IMR-90 (cell line): Measurements from ENCODE around the gene STAB1. TPM values are rescaled to one million over a fixed set of nuclear protein-coding genes. Genes with fewer than 3 reads are reported as not detected.

Experiments
- ATAC-seq: fragments of 200-7000 bp; cut with Tn5 transposase; 2 replicates; pipeline ENCODE4 v1.9.1; 2020; ENCODE audit warnings: low read depth, mild to moderate bottlenecking, moderate library complexity
- BruUV-seq: library from RNA; stranded (reverse); fragments of 400-500 nt; replicated peaks from 2 replicates; lab custom pipeline; 2021; lab: Mats Ljungman, UMichigan
- CTCF ChIA-PET: fragments of 300-600 bp; formaldehyde crosslinking; extraction: SDS; loops from one replicate; lab custom pipeline; 2021; ENCODE audit warnings: antibody characterized with exemption; lab: Yijun Ruan, JAX
- POLR2A ChIA-PET: fragments of 300-600 bp; sonication (Branson Sonifier 250); formaldehyde crosslinking; loops from one replicate; lab custom pipeline; 2022; ENCODE audit warnings: antibody characterized with exemption; ENCODE audit not compliant: unreplicated experiment; lab: Charles Lee
- DNase-seq: peaks from one replicate; pipeline ENCODE4 v3.0.0; 2013
- H2AFZ ChIP-seq: replicated peaks from 2 replicates; pipeline ENCODE3; 2013; ENCODE audit warnings: low read length, mild to moderate bottlenecking; ENCODE audit not compliant: poor library complexity
- H2AK5ac ChIP-seq: 2 replicates; pipeline ENCODE4 v1.6.1; 2013; ENCODE audit warnings: low read depth, low read length, inconsistent platforms
- H2AK9ac ChIP-seq: replicated peaks from 2 replicates; pipeline ENCODE3; 2013; ENCODE audit warnings: mild to moderate bottlenecking, low read depth, low read length, moderate library complexity; ENCODE audit not compliant: poor library complexity
- H2BK120ac ChIP-seq: 2 replicates; pipeline ENCODE4 v1.6.1; 2013; ENCODE audit warnings: low read depth, low read length, inconsistent platforms
- H2BK15ac ChIP-seq: 3 replicates; pipeline ENCODE4 v1.6.1; 2013; ENCODE audit warnings: low read depth, low read length, inconsistent platforms
- H2BK20ac ChIP-seq: 2 replicates; pipeline ENCODE4 v1.6.1; 2013; ENCODE audit warnings: low read depth, mild to moderate bottlenecking, inconsistent platforms, low read length, moderate library complexity
- H2BK5ac ChIP-seq: 2 replicates; pipeline ENCODE4 v1.6.1; 2013; ENCODE audit warnings: mild to moderate bottlenecking, low read depth, low read length, inconsistent platforms; ENCODE audit not compliant: poor library complexity, severe bottlenecking
- H3K14ac ChIP-seq: replicated peaks from 2 replicates; pipeline ENCODE4 v1.6.1; 2013; ENCODE audit warnings: low read depth, low read length, inconsistent platforms
- H3K18ac ChIP-seq: 2 replicates; pipeline ENCODE4 v1.6.1; 2013; ENCODE audit warnings: low read depth, low read length, control low read depth
- H3K23ac ChIP-seq: 2 replicates; pipeline ENCODE4 v1.6.1; 2013; ENCODE audit warnings: low read depth, low read length, inconsistent platforms
- H3K27ac ChIP-seq: 2 replicates; pipeline ENCODE4 v1.5.1; 2013; ENCODE audit warnings: mild to moderate bottlenecking, control low read depth, low read length; ENCODE audit not compliant: insufficient read depth
- H3K27me3 ChIP-seq: 2 replicates; pipeline ENCODE4 v1.6.1; 2013; ENCODE audit warnings: low read length; ENCODE audit not compliant: control insufficient read depth, insufficient read depth
- H3K36me3 ChIP-seq: 2 replicates; pipeline ENCODE4 v1.6.1; 2013; ENCODE audit warnings: low read length, mixed read lengths; ENCODE audit not compliant: control insufficient read depth, insufficient read depth
- H3K4ac ChIP-seq: 2 replicates; pipeline ENCODE4 v1.6.1; 2013; ENCODE audit warnings: low read depth, low read length, inconsistent platforms
- H3K4me1 ChIP-seq: 2 replicates; pipeline ENCODE4 v1.6.1; 2013; ENCODE audit warnings: low read length, mixed read lengths; ENCODE audit not compliant: control insufficient read depth, insufficient read depth
- H3K4me2 ChIP-seq: 2 replicates; pipeline ENCODE4 v1.6.1; 2013; ENCODE audit warnings: low read depth, mild to moderate bottlenecking, control low read depth, low read length, moderate library complexity
- H3K4me3 ChIP-seq: 2 replicates; pipeline ENCODE4 v1.5.1; 2013; ENCODE audit warnings: low read depth, mild to moderate bottlenecking, control low read depth, low read length, moderate library complexity; ENCODE audit not compliant: insufficient read depth
- H3K56ac ChIP-seq: 2 replicates; pipeline ENCODE4 v1.6.1; 2013; ENCODE audit warnings: low read length, inconsistent platforms; ENCODE audit not compliant: insufficient read depth; ENCODE audit errors: extremely low read depth
- H3K79me1 ChIP-seq, 2 experiments: 2 replicates each; pipeline ENCODE4 v1.6.1; 2013; ENCODE audit warnings: low read length in 2 of 2, inconsistent platforms in 1 of 2, low read depth in 1 of 2
- H3K9ac ChIP-seq: 2 replicates; pipeline ENCODE4 v1.6.1; 2013; ENCODE audit warnings: low read depth, low read length, control low read depth
- H3K9me1 ChIP-seq: 2 replicates; pipeline ENCODE4 v1.6.1; 2013; ENCODE audit warnings: low read length, inconsistent platforms; ENCODE audit not compliant: insufficient read depth
- H3K9me3 ChIP-seq: 2 replicates; pipeline ENCODE4 v1.6.1; 2013; ENCODE audit warnings: low read length; ENCODE audit not compliant: control insufficient read depth, insufficient read depth
- H4K20me1 ChIP-seq: 2 replicates; pipeline ENCODE4 v1.6.1; 2013; ENCODE audit warnings: low read length, inconsistent platforms; ENCODE audit not compliant: insufficient read depth
- H4K5ac ChIP-seq: 2 replicates; pipeline ENCODE4 v1.6.1; 2013; ENCODE audit warnings: mild to moderate bottlenecking, low read depth, low read length, control low read depth
- H4K8ac ChIP-seq, 2 experiments: 2 replicates each; pipeline ENCODE4 v1.6.1; 2013; ENCODE audit warnings: low read depth in 2 of 2, low read length in 2 of 2, control low read depth in 1 of 2, inconsistent platforms in 1 of 2
- H4K91ac ChIP-seq: 2 replicates; pipeline ENCODE4 v1.6.1; 2013; ENCODE audit warnings: low read depth, low read length, inconsistent platforms; ENCODE audit not compliant: insufficient read depth
- BHLHE40 ChIP-seq: fragments of 150-350 bp; IDR thresholded peaks from 2 replicates; pipeline ENCODE4 v1.6.1; 2016; ENCODE audit warnings: mild to moderate bottlenecking, low read depth, low read length
- CHD1 ChIP-seq: IDR thresholded peaks from 2 replicates; pipeline ENCODE4 v1.6.1; 2012; ENCODE audit warnings: low read depth, low read length, improper control_type of control experiment
- CTCF ChIP-seq: conservative IDR thresholded peaks from 2 replicates; pipeline ENCODE4 v1.5.1; 2012; ENCODE audit warnings: mild to moderate bottlenecking, low read depth, low read length, improper control_type of control experiment
- ELK1 ChIP-seq: fragments of 150-350 bp; IDR thresholded peaks from 2 replicates; pipeline ENCODE4 v1.6.1; 2016; ENCODE audit warnings: low read depth, mild to moderate bottlenecking, low read length, moderate library complexity, borderline replicate concordance
- MAZ ChIP-seq: IDR thresholded peaks from 2 replicates; pipeline ENCODE4 v1.6.1; 2012; ENCODE audit warnings: low read depth, mild to moderate bottlenecking, low read length, improper control_type of control experiment, moderate library complexity, borderline replicate concordance
- NFE2L2 ChIP-seq: fragments of 150-350 bp; IDR thresholded peaks from 2 replicates; pipeline ENCODE4 v1.6.1; 2016; ENCODE audit warnings: low read depth, mild to moderate bottlenecking, low read length
- POLR2A ChIP-seq: IDR thresholded peaks from 2 replicates; pipeline ENCODE4 v1.6.1; 2012; ENCODE audit warnings: mild to moderate bottlenecking, low read depth, low read length
- RFX5 ChIP-seq: IDR thresholded peaks from 2 replicates; pipeline ENCODE4 v1.8.0; 2012; ENCODE audit warnings: low read depth, mild to moderate bottlenecking, low read length, moderate library complexity
- SMC3 ChIP-seq: fragments of 150-350 bp; IDR thresholded peaks from 2 replicates; pipeline ENCODE4 v1.6.1; 2016; ENCODE audit warnings: low read depth, mild to moderate bottlenecking, antibody characterized with exemption, low read length, moderate library complexity
- WGBS, 2 experiments: methylation state at CpG; one replicate each; pipeline versions ENCODE4 v1.1.5 to v1.1.7; 2013; ENCODE audit warnings: missing lambda C conversion rate in 2 of 2; ENCODE audit not compliant: insufficient read length in 1 of 2; ENCODE audit errors: extremely low coverage in 2 of 2; 5-methylcytosine and 5-hydroxymethylcytosine counted together
- dilution Hi-C: fragments of 300-500 bp; cut with HindIII; formaldehyde crosslinking; loops from one replicate; pipeline ENCODE4 v1.14.3; 2018; ENCODE audit warnings: low sequenced_read_pairs; ENCODE audit not compliant: unreplicated experiment
- in situ Hi-C: fragments of 300-500 bp; cut with MboI; formaldehyde crosslinking; loops from 3 replicates; pipeline ENCODE4 v1.14.3; 2019; ENCODE audit warnings: low sequenced_read_pairs, inconsistent platforms, mixed read lengths
- intact Hi-C: fragments of 100-400 bp; cut with micrococcal nuclease; formaldehyde crosslinking; loops from 2 replicates; pipeline ENCODE4 v1.10.0; 2022
- polyA plus RNA-seq, 3 experiments: library from polyadenylated mRNA; depleted of rRNA; stranded (reverse); fragments of >200 nt; gene quantifications; 2 replicates each; pipeline ENCODE4 v1.2.3, GENCODE V29; 2012; ENCODE audit warnings: low replicate concordance in 1 of 3
- total RNA-seq: library from RNA; depleted of rRNA; stranded (reverse); fragments of >200 nt; gene quantifications from 2 replicates; pipeline ENCODE4 v1.2.3, GENCODE V29; 2012

STAB1 gene
- total and polyA plus RNA-seq, 2 of the 4 experiments (the other 2 are of a cell fraction) = not detected

- H4K91ac ChIP-seq = no peak overlapping the region
- peaks cover 57% of the 10 kb centered on the region for H3K36me3 ChIP-seq
- intact Hi-C loops (no loop called here), dilution Hi-C loops (no loop called here), in situ Hi-C loops (no loop called here)
- H3K4me1 ChIP-seq = peaks cover 19% of the 10 kb centered on the region
- H3K4ac ChIP-seq = no peak overlapping the region
- H3K4me2 ChIP-seq = no peak overlapping the region
- WGBS, 2 experiments = 82% methylated on average over 5 of the region's 14 CpGs; no CpG with 5 or more reads in 1 of the 2 experiments
- peaks cover 14 to 69% of the 10 kb centered on the region in 2 experiments for H3K79me1 ChIP-seq
- no peak overlapping the region for H2BK5ac ChIP-seq
- H3K18ac ChIP-seq = no peak overlapping the region
- no peak overlapping the region for H2BK120ac ChIP-seq
- H3K9me1 ChIP-seq = peaks cover 28% of the 10 kb centered on the region
- peak overlapping the region; percentile 21 for H2AFZ ChIP-seq
- ATAC-seq (peak; percentile 41), DNase-seq (no peak)
- H3K56ac ChIP-seq = no peak overlapping the region
- H3K9me3 ChIP-seq = no peaks in the 10 kb centered on the region
- ChIA-PET CTCF (no interaction called here), POLR2A (no interaction called here)
- no peak overlapping the region for H3K27ac ChIP-seq
- H2AK9ac ChIP-seq = no peak overlapping the region
- no peak overlapping the region for H4K8ac ChIP-seq
- BruUV-seq = no TSS peak
- no peak for TF ChIP-seq MAZ
- TF ChIP-seq CHD1 = no peak
- no peak for TF ChIP-seq ELK1
- no peak for TF ChIP-seq SMC3
- no peak for TF ChIP-seq POLR2A
- no peak for TF ChIP-seq RFX5
- no peak for TF ChIP-seq CTCF
- TF ChIP-seq BHLHE40 = no peak
- no peak for TF ChIP-seq NFE2L2
- H4K5ac ChIP-seq = no peak overlapping the region
- no peak overlapping the region for H2BK15ac ChIP-seq
- no peak overlapping the region for H3K23ac ChIP-seq
- H3K14ac ChIP-seq = no peak overlapping the region
- no peak overlapping the region for H2AK5ac ChIP-seq
- H3K27me3 ChIP-seq = no peaks in the 10 kb centered on the region
- H4K20me1 ChIP-seq = peaks cover 46% of the 10 kb centered on the region
- H3K9ac ChIP-seq = no peak overlapping the region
- no peak overlapping the region for H2BK20ac ChIP-seq
- H3K4me3 ChIP-seq = no peak overlapping the region
Observed at GRCh38 chr3:52527039-52527731, 32.0 kb downstream of the STAB1 start.
